AG09309 (cell line): ENCODE data around the gene RAB20.

Experiments
- DNase-seq: peaks from one replicate; pipeline ENCODE4 v3.0.0-alpha.2; 2010; ENCODE audit warnings: low read depth
- H3K4me3 ChIP-seq: 2 replicates; pipeline ENCODE4 v1.5.1; 2011; ENCODE audit warnings: mild to moderate bottlenecking, low read depth, low read length, moderate library complexity; ENCODE audit not compliant: control insufficient read depth
- TF ChIP-seq, protein P1 (sequence below): IDR thresholded peaks from 2 replicates; pipeline ENCODE4 v1.5.1; 2011; ENCODE audit warnings: mild to moderate bottlenecking, low read depth, low read length, inconsistent platforms; ENCODE audit not compliant: insufficient read depth, control insufficient read depth; ENCODE audit errors: missing control alignments

Gene RAB20

DNA sequence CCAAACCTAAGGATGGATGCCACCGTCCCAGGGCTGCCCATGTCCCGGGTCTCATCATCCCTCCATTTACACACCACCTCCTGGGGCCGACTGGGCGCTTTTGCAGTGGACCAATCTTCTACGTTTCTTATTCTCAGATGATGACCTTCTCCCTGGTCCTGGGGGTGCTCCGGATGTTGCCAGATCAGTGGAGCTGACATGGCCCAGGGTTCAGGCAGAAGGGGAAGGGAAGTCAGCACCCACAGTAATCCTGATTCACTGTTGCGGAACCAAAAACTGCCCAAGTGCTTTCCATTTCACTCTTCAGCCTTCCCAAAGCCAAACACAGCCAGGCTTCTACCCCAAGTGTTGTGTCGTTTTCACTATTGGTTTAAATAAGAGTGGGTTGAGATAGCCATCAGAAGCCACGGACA, 29.8 kb downstream of the RAB20 start:
- no peak for DNase-seq
- no peak overlapping the region for H3K4me3 ChIP-seq
- TF ChIP-seq, protein P1, sequence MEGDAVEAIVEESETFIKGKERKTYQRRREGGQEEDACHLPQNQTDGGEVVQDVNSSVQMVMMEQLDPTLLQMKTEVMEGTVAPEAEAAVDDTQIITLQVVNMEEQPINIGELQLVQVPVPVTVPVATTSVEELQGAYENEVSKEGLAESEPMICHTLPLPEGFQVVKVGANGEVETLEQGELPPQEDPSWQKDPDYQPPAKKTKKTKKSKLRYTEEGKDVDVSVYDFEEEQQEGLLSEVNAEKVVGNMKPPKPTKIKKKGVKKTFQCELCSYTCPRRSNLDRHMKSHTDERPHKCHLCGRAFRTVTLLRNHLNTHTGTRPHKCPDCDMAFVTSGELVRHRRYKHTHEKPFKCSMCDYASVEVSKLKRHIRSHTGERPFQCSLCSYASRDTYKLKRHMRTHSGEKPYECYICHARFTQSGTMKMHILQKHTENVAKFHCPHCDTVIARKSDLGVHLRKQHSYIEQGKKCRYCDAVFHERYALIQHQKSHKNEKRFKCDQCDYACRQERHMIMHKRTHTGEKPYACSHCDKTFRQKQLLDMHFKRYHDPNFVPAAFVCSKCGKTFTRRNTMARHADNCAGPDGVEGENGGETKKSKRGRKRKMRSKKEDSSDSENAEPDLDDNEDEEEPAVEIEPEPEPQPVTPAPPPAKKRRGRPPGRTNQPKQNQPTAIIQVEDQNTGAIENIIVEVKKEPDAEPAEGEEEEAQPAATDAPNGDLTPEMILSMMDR, result no peak

DNA sequence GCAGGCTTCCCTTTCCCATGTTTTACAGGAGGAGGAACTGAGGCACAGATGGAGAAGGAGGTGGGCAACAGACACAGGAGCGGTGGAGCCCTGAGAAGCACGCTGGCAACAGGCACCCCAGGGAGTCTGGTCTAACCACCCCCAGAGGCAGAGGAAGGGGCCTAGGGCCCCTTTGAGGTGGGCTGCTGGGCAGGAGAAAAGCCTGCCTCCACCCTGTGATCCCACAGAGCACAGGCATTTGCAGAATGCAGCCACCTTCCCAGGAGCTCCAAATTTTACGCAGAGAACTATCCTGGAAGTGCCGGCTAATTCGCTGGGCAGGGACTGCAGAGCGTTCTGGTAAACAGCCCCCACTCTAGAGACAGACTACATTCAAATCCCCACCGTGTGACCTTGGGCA, 30.4 kb downstream of the RAB20 start:
- TF ChIP-seq, protein P1, result no peak
- DNase-seq, result no peak
- no peak overlapping the region for H3K4me3 ChIP-seq

DNA sequence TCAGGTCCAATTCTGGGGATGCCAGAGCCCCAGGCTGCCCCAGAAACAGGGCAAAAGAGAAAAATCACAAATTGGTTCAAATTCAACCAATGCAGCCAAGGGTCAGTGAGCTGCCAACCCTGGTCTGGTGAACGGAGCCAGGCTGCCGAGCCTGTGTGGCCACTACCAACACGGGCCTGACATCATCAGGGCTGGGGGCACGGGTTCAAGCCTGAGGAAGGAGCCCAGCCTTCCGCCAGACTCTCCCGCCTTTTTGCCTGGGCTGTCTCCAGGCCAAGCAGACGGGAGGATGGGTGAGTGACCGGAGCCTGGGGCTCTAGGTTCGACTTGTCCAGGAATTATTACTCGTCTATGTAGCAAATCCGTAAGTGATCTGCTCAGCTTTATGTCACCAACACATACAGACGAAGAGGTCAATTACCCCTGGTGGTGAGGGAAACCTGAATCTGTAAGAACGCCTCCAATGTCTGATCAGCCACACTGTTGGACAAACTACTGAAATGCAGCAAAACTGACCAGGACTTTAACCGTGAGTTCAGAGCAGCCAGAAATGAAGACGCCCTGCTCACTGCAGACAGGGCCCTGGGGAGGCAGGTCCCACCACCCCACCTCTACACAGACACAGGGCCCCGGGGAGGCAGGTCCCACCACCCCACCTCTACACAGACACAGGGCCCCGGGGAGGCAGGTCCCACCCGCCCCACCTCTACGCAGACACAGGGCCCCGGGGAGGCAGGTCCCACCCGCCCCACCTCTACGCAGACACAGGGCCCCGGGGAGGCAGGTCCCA, 31.8 kb downstream of the RAB20 start:
- TF ChIP-seq, protein P1, result no peak
- DNase-seq, result no peak
- H3K4me3 ChIP-seq, result no peak overlapping the region

DNA sequence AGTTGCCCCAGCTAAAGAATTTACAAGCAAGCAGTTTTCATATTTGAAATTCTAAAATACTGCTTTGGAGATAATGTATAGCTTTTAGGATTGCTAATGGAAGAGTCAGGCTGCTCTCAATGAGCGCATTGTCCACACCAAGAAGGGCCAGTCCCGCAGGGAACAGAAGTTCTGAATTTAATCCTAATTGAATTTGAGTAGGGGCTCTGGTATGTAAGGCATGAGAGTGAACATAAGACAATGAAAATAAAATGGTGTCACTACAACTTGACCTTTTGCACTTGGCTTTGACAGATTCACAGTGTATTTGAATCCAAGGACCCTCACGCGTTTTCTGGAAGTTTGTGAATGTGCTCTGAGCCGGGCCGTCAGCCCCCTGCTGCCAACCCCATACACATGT, 32.6 kb downstream of the RAB20 start:
- H3K4me3 ChIP-seq, result no peak overlapping the region
- no peak for DNase-seq
- TF ChIP-seq, protein P1, result no peak

DNA sequence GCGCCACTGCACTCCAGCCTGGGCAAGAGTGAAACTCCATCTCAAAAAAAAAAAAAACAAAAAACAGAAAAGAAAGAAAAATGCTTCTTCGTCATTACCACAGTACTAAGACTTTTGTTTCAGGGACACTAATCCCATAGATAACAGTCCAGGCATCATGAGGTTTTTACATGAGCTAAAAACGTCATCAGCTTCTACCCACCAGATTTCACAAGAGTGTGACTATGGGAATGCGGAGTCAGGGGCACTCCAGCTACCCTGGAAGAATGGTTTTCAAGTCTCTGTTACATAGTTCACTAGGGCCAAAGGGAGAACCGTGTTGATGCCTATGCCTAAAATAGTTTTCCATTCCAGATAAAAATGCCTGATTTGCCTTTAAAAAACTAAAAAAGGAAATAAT, 33.2 kb downstream of the RAB20 start:
- DNase-seq, result peak; percentile 24
- TF ChIP-seq, protein P1, result no peak
- H3K4me3 ChIP-seq, result no peak overlapping the region

DNA sequence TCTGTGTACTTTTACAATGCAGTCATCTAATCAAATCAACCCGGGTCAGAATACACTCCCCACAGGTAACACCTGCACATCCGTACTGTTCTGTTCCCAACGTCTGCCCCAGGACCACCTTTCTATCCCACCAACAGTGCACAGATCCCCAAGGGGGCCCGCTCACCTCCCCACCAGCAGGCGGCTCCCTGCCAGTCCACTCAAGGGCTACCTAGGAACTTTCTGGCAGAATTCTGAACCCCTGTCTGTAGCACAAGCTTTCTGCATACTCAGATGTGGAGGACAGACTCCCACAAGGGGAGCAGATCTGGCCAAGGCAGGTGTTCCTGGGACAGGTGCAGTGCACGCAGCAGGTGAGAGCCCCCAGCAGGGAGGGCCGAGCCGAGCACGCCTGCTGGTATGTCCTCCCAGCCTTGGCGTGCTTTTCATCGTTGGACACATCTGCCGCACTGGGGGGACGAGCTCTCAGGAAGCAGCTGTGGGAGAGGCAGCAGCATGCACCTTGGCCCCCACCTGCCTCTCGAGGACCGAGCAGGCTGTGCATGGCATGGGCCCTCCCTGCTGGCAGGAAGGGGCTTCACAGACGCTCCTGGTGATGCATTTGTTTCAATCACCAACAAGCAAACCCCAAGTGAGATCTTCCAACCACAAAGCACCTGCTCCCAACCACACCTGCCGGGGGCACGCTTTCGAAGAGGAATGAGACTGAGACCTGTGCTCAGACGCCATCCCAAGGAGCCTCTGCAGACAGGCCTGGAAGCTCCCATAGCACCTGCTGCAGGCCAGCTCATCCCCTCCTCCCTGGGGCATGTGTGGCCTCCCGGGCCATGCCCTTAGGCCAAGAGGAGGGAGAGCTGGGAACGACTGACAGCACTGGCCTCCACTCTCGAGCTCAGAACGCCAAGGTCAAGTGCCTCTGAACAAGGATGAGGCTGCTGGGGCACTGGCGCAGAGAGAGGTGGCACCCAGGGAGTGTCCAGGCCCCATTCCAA, 35.9 kb downstream of the RAB20 start:
- no peak overlapping the region for H3K4me3 ChIP-seq

More for the DNA sequence above, 35.9 kb downstream of the RAB20 start:
- no peak for DNase-seq
- TF ChIP-seq, protein P1, result no peak
